ENCODE results near the gene ACTR3C. TPM values are rescaled to one million over a fixed set of nuclear protein-coding genes. Genes with fewer than 3 reads are reported as not detected.
"Not testable (repeated sequence)": the region's sequence is repeated elsewhere in the genome, so short reads cannot be mapped to it uniquely, and the experiment has no call there.

ACTR3C gene
- total RNA-seq, 1 donor from 2014 or later = 20.1 TPM

- ATAC-seq; intact Hi-C loops (cut with DNase I); H3K27ac ChIP-seq; H3K9me3 ChIP-seq; H3K4me1 ChIP-seq; H3K36me3 ChIP-seq; H3K4me3 ChIP-seq; H3K27me3 ChIP-seq; DNase-seq: not testable (repeated sequence)
Measured at GRCh38 chr7:150222083-150222972, 101.0 kb downstream of the ACTR3C start.

GRCh38 chr7:150220673-150221181, 102.6 kb downstream of the ACTR3C start:
- ATAC-seq = peak; percentile 70
- DNase-seq; H3K9me3 ChIP-seq; H3K27ac ChIP-seq; H3K4me1 ChIP-seq; H3K27me3 ChIP-seq; intact Hi-C loops (cut with DNase I); H3K4me3 ChIP-seq; H3K36me3 ChIP-seq: not testable (repeated sequence)

- H3K36me3 ChIP-seq; H3K9me3 ChIP-seq; H3K27me3 ChIP-seq; H3K4me3 ChIP-seq; intact Hi-C loops (cut with DNase I); H3K27ac ChIP-seq; DNase-seq; H3K4me1 ChIP-seq: not testable (repeated sequence)
- peak; percentile 12 for ATAC-seq
Measured at GRCh38 chr7:150219941-150220658, 103.2 kb downstream of the ACTR3C start.

GRCh38 chr7:150206848-150207247, 116.5 kb downstream of the ACTR3C start:
- H3K9me3 ChIP-seq; H3K4me3 ChIP-seq; H3K27ac ChIP-seq; H3K36me3 ChIP-seq; H3K4me1 ChIP-seq; DNase-seq; H3K27me3 ChIP-seq; intact Hi-C loops (cut with DNase I): not testable (repeated sequence)
- ATAC-seq = peak; percentile 68

GRCh38 chr7:150205866-150206265, 117.5 kb downstream of the ACTR3C start:
- not testable (repeated sequence) for H3K9me3 ChIP-seq

GRCh38 chr7:150204577-150204976, 118.8 kb downstream of the ACTR3C start:
- H3K4me1 ChIP-seq; H3K27ac ChIP-seq; intact Hi-C loops (cut with DNase I); H3K27me3 ChIP-seq; H3K4me3 ChIP-seq; ATAC-seq; DNase-seq; H3K9me3 ChIP-seq; H3K36me3 ChIP-seq: not testable (repeated sequence)

More at GRCh38 chr7:150205866-150206265, 117.5 kb downstream of the ACTR3C start:
- H3K27ac ChIP-seq; intact Hi-C loops (cut with DNase I); H3K4me1 ChIP-seq; DNase-seq; H3K36me3 ChIP-seq; H3K4me3 ChIP-seq; H3K27me3 ChIP-seq: not testable (repeated sequence)
- peak; percentile 36 for ATAC-seq

GRCh38 chr7:150202894-150203293, 120.5 kb downstream of the ACTR3C start:
- H3K36me3 ChIP-seq; DNase-seq; intact Hi-C loops (cut with DNase I); ATAC-seq; H3K9me3 ChIP-seq; H3K4me1 ChIP-seq; H3K4me3 ChIP-seq; H3K27me3 ChIP-seq; H3K27ac ChIP-seq: not testable (repeated sequence)

Other genes starting within 250 kb of the ACTR3C start
- gene LRRC61, start 190 bp downstream of the ACTR3C start, total RNA-seq = 10.2 TPM
- 259 TPM for gene RARRES2, start 18.1 kb upstream of the ACTR3C start, total RNA-seq
- gene REPIN1, start 45.3 kb upstream of the ACTR3C start, total RNA-seq = 93.7 TPM
- 4.4 TPM for gene ZNF775, start 55.8 kb upstream of the ACTR3C start, total RNA-seq
- gene GIMAP8, start 127.1 kb upstream of the ACTR3C start, total RNA-seq = 42.3 TPM
- gene GIMAP7, start 191.3 kb upstream of the ACTR3C start, total RNA-seq = 47.0 TPM
- gene GIMAP4, start 243.8 kb upstream of the ACTR3C start, total RNA-seq = 83.3 TPM